AG04450 (cell line): ENCODE data around the gene STYX. TPM values are rescaled to one million over a fixed set of nuclear protein-coding genes. Genes with fewer than 3 reads are reported as not detected.

Source experiments
- CTCF ChIA-PET: fragments of 300-600, 350-600 bp; formaldehyde crosslinking; extraction: SDS; loops from one replicate; lab custom pipeline; 2022; ENCODE audit warnings: antibody characterized with exemption, inconsistent platforms; lab: Charles Lee
- POLR2A ChIA-PET: fragments of 350-600 bp; formaldehyde crosslinking; extraction: SDS; loops from one replicate; lab custom pipeline; 2021; ENCODE audit warnings: antibody characterized with exemption, inconsistent platforms; lab: Yijun Ruan, JAX
- DNase-seq: peaks from one replicate; pipeline ENCODE4 v3.0.0-alpha.2; 2011; ENCODE audit warnings: low read depth, low spot score
- H3K27ac ChIP-seq: one replicate; pipeline ENCODE4 v1.5.1; 2012; ENCODE audit warnings: low read depth, low read length, control low read depth
- H3K27me3 ChIP-seq: one replicate; pipeline ENCODE4 v1.6.0; 2012; ENCODE audit warnings: low read length; ENCODE audit not compliant: control insufficient read depth, insufficient read depth
- H3K4me3 ChIP-seq: 2 replicates; pipeline ENCODE4 v1.5.1; 2011; ENCODE audit warnings: mild to moderate bottlenecking, low read depth, low read length, control low read depth
- H3K9me3 ChIP-seq: 2 replicates; pipeline ENCODE4 v1.5.1; 2012; ENCODE audit warnings: low read length; ENCODE audit not compliant: control insufficient read depth, insufficient read depth
- polyA plus RNA-seq: library from polyadenylated mRNA; depleted of rRNA; stranded (reverse); fragments of >200 nt; gene quantifications from 2 replicates; pipeline ENCODE4 v1.2.3, GENCODE V29; 2011
- TF ChIP-seq, protein P1 (sequence below): IDR thresholded peaks from 2 replicates; pipeline ENCODE4 v1.5.1; 2011; ENCODE audit warnings: low read depth, low read length, control low read depth, inconsistent platforms

Gene STYX
- polyA plus RNA-seq, 1 experiment: 13.1 TPM

- TF ChIP-seq, protein P1, sequence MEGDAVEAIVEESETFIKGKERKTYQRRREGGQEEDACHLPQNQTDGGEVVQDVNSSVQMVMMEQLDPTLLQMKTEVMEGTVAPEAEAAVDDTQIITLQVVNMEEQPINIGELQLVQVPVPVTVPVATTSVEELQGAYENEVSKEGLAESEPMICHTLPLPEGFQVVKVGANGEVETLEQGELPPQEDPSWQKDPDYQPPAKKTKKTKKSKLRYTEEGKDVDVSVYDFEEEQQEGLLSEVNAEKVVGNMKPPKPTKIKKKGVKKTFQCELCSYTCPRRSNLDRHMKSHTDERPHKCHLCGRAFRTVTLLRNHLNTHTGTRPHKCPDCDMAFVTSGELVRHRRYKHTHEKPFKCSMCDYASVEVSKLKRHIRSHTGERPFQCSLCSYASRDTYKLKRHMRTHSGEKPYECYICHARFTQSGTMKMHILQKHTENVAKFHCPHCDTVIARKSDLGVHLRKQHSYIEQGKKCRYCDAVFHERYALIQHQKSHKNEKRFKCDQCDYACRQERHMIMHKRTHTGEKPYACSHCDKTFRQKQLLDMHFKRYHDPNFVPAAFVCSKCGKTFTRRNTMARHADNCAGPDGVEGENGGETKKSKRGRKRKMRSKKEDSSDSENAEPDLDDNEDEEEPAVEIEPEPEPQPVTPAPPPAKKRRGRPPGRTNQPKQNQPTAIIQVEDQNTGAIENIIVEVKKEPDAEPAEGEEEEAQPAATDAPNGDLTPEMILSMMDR: no peak
- DNase-seq: no peak
- no peak overlapping the region for H3K27ac ChIP-seq
- no peaks in the 10 kb centered on the region for H3K27me3 ChIP-seq
- ChIA-PET POLR2A (no interaction called here), CTCF (no interaction called here)
- H3K4me3 ChIP-seq: no peak overlapping the region
- H3K9me3 ChIP-seq: no peaks in the 10 kb centered on the region
Measured at GRCh38 chr14:52769887-52770286, 39.9 kb downstream of the STYX start.

- TF ChIP-seq, protein P1: no peak
- no peaks in the 10 kb centered on the region for H3K27me3 ChIP-seq
- ChIA-PET CTCF (no interaction called here), POLR2A (no interaction called here)
- DNase-seq: no peak
- H3K9me3 ChIP-seq: no peaks in the 10 kb centered on the region
- H3K4me3 ChIP-seq: no peak overlapping the region
- no peak overlapping the region for H3K27ac ChIP-seq
Measured at GRCh38 chr14:52776816-52777215, 46.9 kb downstream of the STYX start.

DNA sequence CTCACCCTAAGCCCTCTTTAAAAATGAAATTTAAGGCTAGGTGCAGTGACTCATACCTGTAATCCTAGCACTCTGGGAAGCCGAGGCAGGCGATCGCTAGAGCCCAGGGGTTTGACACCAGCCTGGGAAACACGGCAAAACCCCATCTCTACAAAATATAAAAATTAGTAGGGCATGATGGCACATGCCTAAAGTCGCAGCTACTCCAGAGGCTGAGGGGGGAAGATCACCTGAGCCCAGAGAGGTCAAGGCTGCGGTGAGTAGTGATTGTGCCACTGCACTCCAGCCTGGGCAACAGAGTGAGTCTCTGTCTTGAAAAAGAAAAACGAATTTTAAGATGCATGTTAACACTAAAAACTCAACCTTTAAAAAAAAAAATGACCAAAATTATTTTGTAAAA lies 48.7 kb downstream of the STYX start:
- H3K27me3 ChIP-seq: no peaks in the 10 kb centered on the region
- H3K4me3 ChIP-seq: no peak overlapping the region
- TF ChIP-seq, protein P1: no peak
- H3K9me3 ChIP-seq: no peaks in the 10 kb centered on the region
- DNase-seq: no peak
- ChIA-PET POLR2A (no interaction called here), CTCF (no interaction called here)
- no peak overlapping the region for H3K27ac ChIP-seq

- Histone ChIP-seq H3K27me3 (no peaks in the 10 kb centered on the region), H3K27ac (no peak overlapping the region), H3K4me3 (no peak overlapping the region), H3K9me3 (no peaks in the 10 kb centered on the region)
- CTCF ChIA-PET: no interaction called here
- no peak for DNase-seq
- POLR2A ChIA-PET: no interaction called here
- TF ChIP-seq, protein P1: no peak
Measured at GRCh38 chr14:52780893-52781292, 50.9 kb downstream of the STYX start.

GRCh38 chr14:52781629-52782028 lies 51.7 kb downstream of the STYX start:
- no peak overlapping the region for H3K27ac ChIP-seq
- CTCF ChIA-PET: no interaction called here
- no peak for DNase-seq

More at GRCh38 chr14:52781629-52782028, 51.7 kb downstream of the STYX start:
- no peak overlapping the region for H3K4me3 ChIP-seq
- no peaks in the 10 kb centered on the region for H3K9me3 ChIP-seq
- H3K27me3 ChIP-seq: no peaks in the 10 kb centered on the region
- POLR2A ChIA-PET: no interaction called here
- TF ChIP-seq, protein P1: no peak
